Measurements from ENCODE around the gene PPP2R5E. TPM values are rescaled to one million over a fixed set of nuclear protein-coding genes. Genes with fewer than 3 reads are reported as not detected.
"Not testable (repeated sequence)": the region's sequence is repeated elsewhere in the genome, so short reads cannot be mapped to it uniquely, and the experiment has no call there.

The PPP2R5E gene
- polyA plus RNA-seq, 4 donors, result 36.4 to 39.1 (median 38.6) TPM

- DNase-seq (ENCODE audit: low read depth in 4 of 4, low spot score in 2 of 4), result no peak
Observed at GRCh38 chr14:63523735-63524426, 19.3 kb downstream of the PPP2R5E start.

- DNase-seq (ENCODE audit: low read depth in 4 of 4, low spot score in 2 of 4), result not testable (repeated sequence)
Observed at GRCh38 chr14:63522511-63522910, 20.7 kb downstream of the PPP2R5E start.

GRCh38 chr14:63517354-63517753 is 25.8 kb downstream of the PPP2R5E start:
- no peak for DNase-seq (ENCODE audit: low read depth in 4 of 4, low spot score in 2 of 4)

GRCh38 chr14:63515240-63515639 is 27.9 kb downstream of the PPP2R5E start:
- DNase-seq (ENCODE audit: low read depth in 4 of 4, low spot score in 2 of 4), result no peak

- DNase-seq (ENCODE audit: low read depth in 4 of 4, low spot score in 2 of 4), result no peak
Observed at GRCh38 chr14:63513756-63514155, 29.4 kb downstream of the PPP2R5E start.

GRCh38 chr14:63512861-63513260 is 30.3 kb downstream of the PPP2R5E start:
- no peak for DNase-seq (ENCODE audit: low read depth in 4 of 4, low spot score in 2 of 4)

- DNase-seq (ENCODE audit: low read depth in 4 of 4, low spot score in 2 of 4), result no peak
Observed at GRCh38 chr14:63510538-63510937, 32.6 kb downstream of the PPP2R5E start.

GRCh38 chr14:63508033-63508432 is 35.1 kb downstream of the PPP2R5E start:
- DNase-seq (ENCODE audit: low read depth in 4 of 4, low spot score in 2 of 4), result no peak

GRCh38 chr14:63504648-63505047 is 38.5 kb downstream of the PPP2R5E start:
- DNase-seq (ENCODE audit: low read depth in 4 of 4, low spot score in 2 of 4), result no peak

GRCh38 chr14:63501429-63501828 is 41.7 kb downstream of the PPP2R5E start:
- DNase-seq (ENCODE audit: low read depth in 4 of 4, low spot score in 2 of 4), result no peak

GRCh38 chr14:63499701-63500250 is 43.4 kb downstream of the PPP2R5E start:
- no peak for DNase-seq (ENCODE audit: low read depth in 4 of 4, low spot score in 2 of 4)

- peak in 1 of 4 donors; percentile 7 for DNase-seq (ENCODE audit: low read depth in 4 of 4, low spot score in 2 of 4)
Observed at GRCh38 chr14:63496837-63497400, 46.3 kb downstream of the PPP2R5E start.

GRCh38 chr14:63493246-63493645 is 49.9 kb downstream of the PPP2R5E start:
- no peak for DNase-seq (ENCODE audit: low read depth in 4 of 4, low spot score in 2 of 4)

GRCh38 chr14:63492391-63492790 is 50.8 kb downstream of the PPP2R5E start:
- DNase-seq (ENCODE audit: low read depth in 4 of 4, low spot score in 2 of 4), result no peak

GRCh38 chr14:63487724-63488123 is 55.5 kb downstream of the PPP2R5E start:
- no peak for DNase-seq (ENCODE audit: low read depth in 4 of 4, low spot score in 2 of 4)

GRCh38 chr14:63486738-63487137 is 56.4 kb downstream of the PPP2R5E start:
- no peak for DNase-seq (ENCODE audit: low read depth in 4 of 4, low spot score in 2 of 4)

- no peak for DNase-seq (ENCODE audit: low read depth in 4 of 4, low spot score in 2 of 4)
Observed at GRCh38 chr14:63483315-63483714, 59.9 kb downstream of the PPP2R5E start.

GRCh38 chr14:63480599-63480998 is 62.6 kb downstream of the PPP2R5E start:
- DNase-seq (ENCODE audit: low read depth in 4 of 4, low spot score in 2 of 4), result no peak

- no peak for DNase-seq (ENCODE audit: low read depth in 4 of 4, low spot score in 2 of 4)
Observed at GRCh38 chr14:63478437-63478852, 64.7 kb downstream of the PPP2R5E start.

- DNase-seq (ENCODE audit: low read depth in 4 of 4, low spot score in 2 of 4), result no peak
Observed at GRCh38 chr14:63478010-63478409, 65.2 kb downstream of the PPP2R5E start.

- no peak for DNase-seq (ENCODE audit: low read depth in 4 of 4, low spot score in 2 of 4)
Observed at GRCh38 chr14:63477556-63477955, 65.6 kb downstream of the PPP2R5E start.

GRCh38 chr14:63475761-63476160 is 67.4 kb downstream of the PPP2R5E start:
- DNase-seq (ENCODE audit: low read depth in 4 of 4, low spot score in 2 of 4), result no peak
